Mammary epithelial cell (primary cell): ENCODE measurements around the gene NCMAP.

Experiments used
- CTCF ChIP-seq, 2 donors: IDR thresholded peaks in 1 of 2; conservative IDR thresholded peaks in 1 of 2; 2 replicates each; pipeline ENCODE4 v1.5.1; 2011 to 2012; ENCODE audit warnings: inconsistent platforms in 2 of 2, low read length in 2 of 2, mild to moderate bottlenecking in 2 of 2, control low read depth in 1 of 2, low read depth in 1 of 2; ENCODE audit not compliant: insufficient read depth in 1 of 2; ENCODE audit errors: extremely low read depth in 1 of 2
- EZH2 ChIP-seq: IDR thresholded peaks from 2 replicates; pipeline ENCODE4 v1.6.1; 2012; ENCODE audit warnings: low read length, inconsistent platforms, borderline replicate concordance

DNA sequence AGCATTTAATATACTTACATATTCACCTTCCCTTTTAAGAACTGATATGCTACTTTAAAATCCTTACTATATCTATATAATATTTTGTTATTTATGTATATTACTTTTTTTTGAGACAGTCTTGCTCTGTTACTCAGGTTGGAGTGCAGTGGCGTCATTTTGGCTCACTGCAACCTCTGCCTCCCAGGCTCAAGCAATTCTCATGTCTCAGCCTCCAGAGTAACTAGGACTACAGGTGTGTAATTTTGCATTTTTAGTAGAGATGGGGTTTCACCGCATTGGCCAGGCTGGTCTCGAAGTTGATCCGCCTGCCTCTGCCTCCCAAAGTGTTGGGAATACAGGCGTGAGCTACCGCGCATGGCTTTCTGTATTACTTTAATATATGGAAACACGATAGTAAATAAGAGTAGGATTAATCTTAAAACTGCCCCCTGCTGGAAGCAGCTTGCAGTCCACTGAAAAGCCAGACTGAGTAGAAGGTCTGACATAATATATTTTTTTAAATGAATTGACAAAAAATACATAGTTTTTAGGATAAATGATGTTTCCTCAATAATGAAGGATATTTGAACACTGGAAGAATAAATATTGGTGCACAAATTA lies 28.8 kb upstream of the NCMAP start:
- TF ChIP-seq CTCF (conservative IDR thresholded peaks at IDR 0.05 in 1 of 2, IDR thresholded peaks at IDR 0.05 in 1 of 2; ENCODE audit: extremely low read depth in 1 of 2, insufficient read depth in 1 of 2, low read depth in 1 of 2, low read length in 2 of 2) (peak; percentile 58 to 71), EZH2 (no peak)
